Mammary epithelial cell (primary cell): ENCODE measurements around the gene C14orf93.

ENCODE experiments used
- EZH2 ChIP-seq: IDR thresholded peaks from 2 replicates; pipeline ENCODE4 v1.6.1; 2012; ENCODE audit warnings: low read length, inconsistent platforms, borderline replicate concordance
- TF ChIP-seq, protein P1 (sequence below), 2 donors: IDR thresholded peaks in 1 of 2; conservative IDR thresholded peaks in 1 of 2; 2 replicates each; pipeline ENCODE4 v1.5.1; 2011 to 2012; ENCODE audit warnings: inconsistent platforms in 2 of 2, low read length in 2 of 2, mild to moderate bottlenecking in 2 of 2, control low read depth in 1 of 2, low read depth in 1 of 2; ENCODE audit not compliant: insufficient read depth in 1 of 2; ENCODE audit errors: extremely low read depth in 1 of 2

DNA sequence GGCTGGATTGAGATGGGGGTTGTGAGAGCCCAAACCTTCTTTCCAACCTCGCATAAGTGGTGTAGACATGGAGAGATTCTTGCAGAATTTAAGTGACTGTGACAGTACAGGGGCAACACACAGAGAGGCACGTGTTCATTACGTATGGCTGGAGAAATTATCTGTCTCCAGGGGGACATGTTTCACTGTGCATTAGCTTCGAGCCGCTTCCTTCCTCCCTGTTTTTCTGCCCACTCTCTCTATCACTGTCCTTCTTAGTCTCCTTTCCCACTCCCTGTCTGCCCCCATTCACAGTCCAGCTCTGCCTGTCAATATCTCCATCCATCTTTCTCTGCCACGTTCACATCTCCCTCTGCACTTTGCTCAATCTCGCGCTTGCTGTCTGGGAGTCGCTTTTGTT is 11.5 kb upstream of the C14orf93 start:
- TF ChIP-seq, protein P1, sequence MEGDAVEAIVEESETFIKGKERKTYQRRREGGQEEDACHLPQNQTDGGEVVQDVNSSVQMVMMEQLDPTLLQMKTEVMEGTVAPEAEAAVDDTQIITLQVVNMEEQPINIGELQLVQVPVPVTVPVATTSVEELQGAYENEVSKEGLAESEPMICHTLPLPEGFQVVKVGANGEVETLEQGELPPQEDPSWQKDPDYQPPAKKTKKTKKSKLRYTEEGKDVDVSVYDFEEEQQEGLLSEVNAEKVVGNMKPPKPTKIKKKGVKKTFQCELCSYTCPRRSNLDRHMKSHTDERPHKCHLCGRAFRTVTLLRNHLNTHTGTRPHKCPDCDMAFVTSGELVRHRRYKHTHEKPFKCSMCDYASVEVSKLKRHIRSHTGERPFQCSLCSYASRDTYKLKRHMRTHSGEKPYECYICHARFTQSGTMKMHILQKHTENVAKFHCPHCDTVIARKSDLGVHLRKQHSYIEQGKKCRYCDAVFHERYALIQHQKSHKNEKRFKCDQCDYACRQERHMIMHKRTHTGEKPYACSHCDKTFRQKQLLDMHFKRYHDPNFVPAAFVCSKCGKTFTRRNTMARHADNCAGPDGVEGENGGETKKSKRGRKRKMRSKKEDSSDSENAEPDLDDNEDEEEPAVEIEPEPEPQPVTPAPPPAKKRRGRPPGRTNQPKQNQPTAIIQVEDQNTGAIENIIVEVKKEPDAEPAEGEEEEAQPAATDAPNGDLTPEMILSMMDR (conservative IDR thresholded peaks at IDR 0.05 in 1 of 2, IDR thresholded peaks at IDR 0.05 in 1 of 2; ENCODE audit: extremely low read depth in 1 of 2, insufficient read depth in 1 of 2, low read depth in 1 of 2, low read length in 2 of 2), result no peak
- no peak for TF ChIP-seq EZH2
